Superior temporal gyrus (tissue), 1 donor: ENCODE data around the gene OXSR1.
"Not testable (repeated sequence)": the region's sequence is repeated elsewhere in the genome, so short reads cannot be mapped to it uniquely, and the experiment has no call there.

Source experiments
- DNase-seq: peaks from one replicate; pipeline ENCODE4 v3.0.0-alpha.2; 2016; ENCODE audit errors: extremely low spot score

Gene OXSR1

GRCh38 chr3:38165722-38166387 lies 518 bp downstream of the OXSR1 start:
- no peak for DNase-seq

GRCh38 chr3:38167591-38167990 lies 2.3 kb downstream of the OXSR1 start:
- no peak for DNase-seq

- no peak for DNase-seq
These were observed 3.1 kb downstream of the OXSR1 start for GRCh38 chr3:38168151-38169026.

GRCh38 chr3:38169027-38169317 lies 3.6 kb downstream of the OXSR1 start:
- DNase-seq: no peak

GRCh38 chr3:38170722-38171121 lies 5.4 kb downstream of the OXSR1 start:
- DNase-seq: no peak

GRCh38 chr3:38171622-38172021 lies 6.3 kb downstream of the OXSR1 start:
- DNase-seq: no peak

GRCh38 chr3:38173834-38174418 lies 8.6 kb downstream of the OXSR1 start:
- no peak for DNase-seq

- no peak for DNase-seq
These were observed 11.8 kb downstream of the OXSR1 start for GRCh38 chr3:38177181-38177580.

- DNase-seq: no peak
These were observed 21.4 kb downstream of the OXSR1 start for GRCh38 chr3:38186781-38187180.

- no peak for DNase-seq
These were observed 25.1 kb downstream of the OXSR1 start for GRCh38 chr3:38190481-38190881.

GRCh38 chr3:38202931-38203330 lies 37.6 kb downstream of the OXSR1 start:
- not testable (repeated sequence) for DNase-seq

GRCh38 chr3:38203690-38204089 lies 38.4 kb downstream of the OXSR1 start:
- no peak for DNase-seq

GRCh38 chr3:38204599-38205471 lies 39.5 kb downstream of the OXSR1 start:
- no peak for DNase-seq

- no peak for DNase-seq
These were observed 40.1 kb downstream of the OXSR1 start for GRCh38 chr3:38205472-38205805.

- no peak for DNase-seq
These were observed 42.1 kb downstream of the OXSR1 start for GRCh38 chr3:38207254-38208003.

- DNase-seq: no peak
These were observed 44.9 kb downstream of the OXSR1 start for GRCh38 chr3:38210141-38210757.

- no peak for DNase-seq
These were observed 46.8 kb downstream of the OXSR1 start for GRCh38 chr3:38212141-38212540.

- no peak for DNase-seq
These were observed 49.2 kb downstream of the OXSR1 start for GRCh38 chr3:38214560-38214959.

GRCh38 chr3:38219609-38220197 lies 54.4 kb downstream of the OXSR1 start:
- no peak for DNase-seq

GRCh38 chr3:38221005-38221404 lies 55.7 kb downstream of the OXSR1 start:
- DNase-seq: no peak
